ENCODE data around the gene FGF22.
"Not testable (repeated sequence)": the region's sequence is repeated elsewhere in the genome, so short reads cannot be mapped to it uniquely, and the experiment has no call there.

DNA sequence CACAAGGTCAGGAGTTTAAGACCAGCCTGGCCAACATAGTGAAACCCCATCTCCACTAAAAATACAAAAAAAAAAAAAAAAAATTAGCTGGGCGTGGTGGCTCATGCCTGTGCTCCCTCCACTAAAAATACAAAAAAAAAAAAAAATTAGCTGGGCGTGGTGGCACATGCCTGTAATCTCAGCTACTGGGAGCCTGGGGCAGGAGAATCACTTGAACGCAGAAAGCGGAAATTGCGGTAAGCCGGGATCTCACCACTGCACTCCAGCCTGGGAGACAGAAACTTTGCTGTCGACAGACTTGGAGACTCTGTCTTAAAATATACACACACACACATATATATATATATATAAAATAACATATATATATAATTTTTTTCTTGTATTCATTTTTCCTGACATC is 13.1 kb upstream of the FGF22 start:
- TF ChIP-seq, protein P1, sequence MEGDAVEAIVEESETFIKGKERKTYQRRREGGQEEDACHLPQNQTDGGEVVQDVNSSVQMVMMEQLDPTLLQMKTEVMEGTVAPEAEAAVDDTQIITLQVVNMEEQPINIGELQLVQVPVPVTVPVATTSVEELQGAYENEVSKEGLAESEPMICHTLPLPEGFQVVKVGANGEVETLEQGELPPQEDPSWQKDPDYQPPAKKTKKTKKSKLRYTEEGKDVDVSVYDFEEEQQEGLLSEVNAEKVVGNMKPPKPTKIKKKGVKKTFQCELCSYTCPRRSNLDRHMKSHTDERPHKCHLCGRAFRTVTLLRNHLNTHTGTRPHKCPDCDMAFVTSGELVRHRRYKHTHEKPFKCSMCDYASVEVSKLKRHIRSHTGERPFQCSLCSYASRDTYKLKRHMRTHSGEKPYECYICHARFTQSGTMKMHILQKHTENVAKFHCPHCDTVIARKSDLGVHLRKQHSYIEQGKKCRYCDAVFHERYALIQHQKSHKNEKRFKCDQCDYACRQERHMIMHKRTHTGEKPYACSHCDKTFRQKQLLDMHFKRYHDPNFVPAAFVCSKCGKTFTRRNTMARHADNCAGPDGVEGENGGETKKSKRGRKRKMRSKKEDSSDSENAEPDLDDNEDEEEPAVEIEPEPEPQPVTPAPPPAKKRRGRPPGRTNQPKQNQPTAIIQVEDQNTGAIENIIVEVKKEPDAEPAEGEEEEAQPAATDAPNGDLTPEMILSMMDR (IDR thresholded peaks at IDR 0.05) = not testable (repeated sequence)
- not testable (repeated sequence) for TF ChIP-seq EP300, POLR2A, POLR2AphosphoS5 (IDR thresholded peaks at IDR 0.05)

All from upper lobe of left lung (tissue), 4 donors.